ENCODE data around the gene A2ML1.
"Not testable (repeated sequence)": the region's sequence is repeated elsewhere in the genome, so short reads cannot be mapped to it uniquely, and the experiment has no call there.

A2ML1 gene

GRCh38 chr12:8817856-8818255 is 4.6 kb upstream of the A2ML1 start:
- no peak for DNase-seq (ENCODE audit: low spot score)

GRCh38 chr12:8818526-8818925 is 3.9 kb upstream of the A2ML1 start:
- no peak for DNase-seq (ENCODE audit: low spot score)

GRCh38 chr12:8819666-8819980 is 2.8 kb upstream of the A2ML1 start:
- no peak for DNase-seq (ENCODE audit: low spot score)

GRCh38 chr12:8820676-8821407 is 1.6 kb upstream of the A2ML1 start:
- DNase-seq (ENCODE audit: low spot score) = not testable (repeated sequence)

GRCh38 chr12:8821591-8821990 is 830 bp upstream of the A2ML1 start:
- no peak for DNase-seq (ENCODE audit: low spot score)

- no peak for DNase-seq (ENCODE audit: low spot score)
Measured at GRCh38 chr12:8823565-8824300, 1.3 kb downstream of the A2ML1 start.

GRCh38 chr12:8827551-8828256 is 5.3 kb downstream of the A2ML1 start:
- DNase-seq (ENCODE audit: low spot score) = no peak

GRCh38 chr12:8828257-8829124 is 6.1 kb downstream of the A2ML1 start:
- no peak for DNase-seq (ENCODE audit: low spot score)

GRCh38 chr12:8829125-8829518 is 6.7 kb downstream of the A2ML1 start:
- no peak for DNase-seq (ENCODE audit: low spot score)

GRCh38 chr12:8829621-8830020 is 7.2 kb downstream of the A2ML1 start:
- DNase-seq (ENCODE audit: low spot score) = no peak

- no peak for DNase-seq (ENCODE audit: low spot score)
Measured at GRCh38 chr12:8831116-8831515, 8.7 kb downstream of the A2ML1 start.

GRCh38 chr12:8832500-8832899 is 10.1 kb downstream of the A2ML1 start:
- no peak for DNase-seq (ENCODE audit: low spot score)

GRCh38 chr12:8834230-8834629 is 11.8 kb downstream of the A2ML1 start:
- DNase-seq (ENCODE audit: low spot score) = no peak

- no peak for DNase-seq (ENCODE audit: low spot score)
Measured at GRCh38 chr12:8837291-8837690, 14.9 kb downstream of the A2ML1 start.

- DNase-seq (ENCODE audit: low spot score) = no peak
Measured at GRCh38 chr12:8840321-8840720, 17.9 kb downstream of the A2ML1 start.

- DNase-seq (ENCODE audit: low spot score) = no peak
Measured at GRCh38 chr12:8840938-8841633, 18.7 kb downstream of the A2ML1 start.

- no peak for DNase-seq (ENCODE audit: low spot score)
Measured at GRCh38 chr12:8841778-8842177, 19.4 kb downstream of the A2ML1 start.

GRCh38 chr12:8844665-8845064 is 22.2 kb downstream of the A2ML1 start:
- no peak for DNase-seq (ENCODE audit: low spot score)

- no peak for DNase-seq (ENCODE audit: low spot score)
Measured at GRCh38 chr12:8846305-8846704, 23.9 kb downstream of the A2ML1 start.

- DNase-seq (ENCODE audit: low spot score) = no peak
Measured at GRCh38 chr12:8847435-8847834, 25.0 kb downstream of the A2ML1 start.

- DNase-seq (ENCODE audit: low spot score) = no peak
Measured at GRCh38 chr12:8849876-8850275, 27.5 kb downstream of the A2ML1 start.

GRCh38 chr12:8852119-8852518 is 29.7 kb downstream of the A2ML1 start:
- no peak for DNase-seq (ENCODE audit: low spot score)
